KOPT-K1 (cell line): ENCODE results near the gene CDK10.
A peak's percentile ranks its signal among the peaks of the same experiment; 100 is the strongest.
"Not testable (repeated sequence)": the region's sequence is repeated elsewhere in the genome, so short reads cannot be mapped to it uniquely, and the experiment has no call there.

Source experiments
- H3K27ac ChIP-seq: fragments of 200-600 bp; sonication (generic); 2 replicates; pipeline ENCODE4 v1.5.1; 2016; ENCODE audit warnings: antibody characterized with exemption, mild to moderate bottlenecking, low read depth, low read length; ENCODE audit not compliant: poor library complexity, severe bottlenecking
- H3K36me3 ChIP-seq: fragments of 200-600 bp; sonication (generic); 2 replicates; pipeline ENCODE4 v1.5.1; 2017; ENCODE audit warnings: antibody characterized with exemption, mild to moderate bottlenecking, low read length, moderate library complexity; ENCODE audit not compliant: insufficient read depth
- H3K9me3 ChIP-seq: fragments of 200-600 bp; sonication (generic); 2 replicates; pipeline ENCODE4 v1.5.1; 2017; ENCODE audit warnings: antibody characterized with exemption, low read length, mild to moderate bottlenecking; ENCODE audit not compliant: insufficient read depth, poor library complexity, severe bottlenecking

The CDK10 gene

DNA sequence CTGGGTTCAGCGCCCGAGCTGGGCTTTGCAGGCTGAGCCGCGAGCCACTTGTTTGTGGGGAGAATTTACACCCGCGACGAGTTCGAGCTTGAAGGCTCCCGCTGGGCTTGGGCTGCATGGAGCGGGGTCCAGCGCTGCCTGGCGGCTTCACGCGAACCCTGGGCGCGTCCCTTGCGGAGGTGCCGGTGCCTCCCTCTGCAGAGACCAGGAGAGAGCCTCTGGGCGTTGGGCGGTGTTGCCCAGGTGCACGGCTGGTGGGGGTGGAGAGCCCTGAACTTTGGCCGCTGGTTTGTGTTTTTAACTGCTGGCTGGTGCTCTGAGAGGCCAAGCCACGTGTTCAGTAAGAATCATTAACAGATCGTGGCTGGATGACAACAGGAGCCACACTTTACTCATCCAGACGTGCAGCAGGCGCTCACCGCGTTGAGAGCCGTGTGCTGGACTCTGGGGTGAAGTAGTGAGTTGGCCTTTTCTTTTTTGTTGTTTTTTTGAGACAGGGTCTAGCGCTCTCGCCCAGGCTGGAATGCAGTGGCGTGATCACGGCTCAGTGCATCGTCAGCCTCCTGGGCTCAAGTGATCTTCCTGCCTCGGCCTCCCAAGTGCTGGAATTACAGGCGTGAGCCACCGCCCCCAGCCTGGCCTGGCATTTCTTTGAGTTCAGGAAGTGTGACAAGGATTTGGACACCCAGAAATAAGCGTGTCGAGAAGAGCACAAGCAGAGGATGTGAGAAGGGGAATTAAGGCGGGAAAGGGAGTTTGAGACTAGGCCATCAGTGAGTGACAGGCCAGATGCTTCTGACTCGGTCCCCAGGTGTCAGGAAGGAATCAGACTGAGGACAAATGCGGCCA, 827 bp downstream of the CDK10 start:
- Histone ChIP-seq H3K36me3 (peaks cover 41% of the 10 kb centered on the region), H3K27ac (peak overlapping the region; percentile 98), H3K9me3 (peaks cover 12% of the 10 kb centered on the region)

DNA sequence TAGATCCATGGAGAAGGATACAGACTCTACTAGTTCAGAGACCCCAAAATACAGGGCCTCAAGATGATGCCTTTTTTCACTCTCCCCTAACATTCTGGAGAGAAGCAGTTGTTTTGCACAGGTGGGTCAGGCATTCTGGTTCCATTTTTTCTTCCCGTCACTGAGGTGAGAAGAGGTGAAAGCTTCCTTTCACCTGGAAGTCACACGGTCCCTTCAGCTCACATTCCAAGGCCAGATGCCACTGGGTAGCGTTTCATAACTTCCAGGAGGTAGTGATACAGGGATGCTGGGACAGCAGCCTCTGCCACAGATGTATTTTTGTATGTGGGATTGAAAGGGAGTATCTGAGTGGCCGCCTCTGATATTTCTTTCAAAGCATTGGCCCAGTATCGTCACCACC, 1.9 kb downstream of the CDK10 start:
- Histone ChIP-seq H3K9me3 (peaks cover 12% of the 10 kb centered on the region), H3K27ac (no peak overlapping the region), H3K36me3 (peaks cover 50% of the 10 kb centered on the region)

DNA sequence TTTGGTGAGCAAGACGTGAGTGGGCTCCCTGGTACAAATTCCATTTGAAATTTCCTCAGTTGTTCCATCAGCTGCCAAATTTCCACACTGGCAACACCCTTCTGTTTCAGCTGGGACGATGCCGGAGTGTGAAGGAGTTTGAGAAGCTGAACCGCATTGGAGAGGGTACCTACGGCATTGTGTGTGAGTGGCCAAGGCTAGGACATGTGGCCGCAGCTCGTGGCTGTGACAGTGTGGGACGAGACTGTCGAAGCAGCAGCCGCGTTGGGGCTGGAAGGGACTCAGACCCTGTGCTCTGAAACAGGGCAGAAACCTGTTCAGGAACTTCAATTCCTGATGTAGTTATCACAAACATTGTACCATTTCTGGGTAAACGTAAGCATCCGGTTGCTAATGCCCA, 2.7 kb downstream of the CDK10 start:
- Histone ChIP-seq H3K36me3 (peaks cover 58% of the 10 kb centered on the region), H3K27ac (no peak overlapping the region), H3K9me3 (peaks cover 12% of the 10 kb centered on the region)

DNA sequence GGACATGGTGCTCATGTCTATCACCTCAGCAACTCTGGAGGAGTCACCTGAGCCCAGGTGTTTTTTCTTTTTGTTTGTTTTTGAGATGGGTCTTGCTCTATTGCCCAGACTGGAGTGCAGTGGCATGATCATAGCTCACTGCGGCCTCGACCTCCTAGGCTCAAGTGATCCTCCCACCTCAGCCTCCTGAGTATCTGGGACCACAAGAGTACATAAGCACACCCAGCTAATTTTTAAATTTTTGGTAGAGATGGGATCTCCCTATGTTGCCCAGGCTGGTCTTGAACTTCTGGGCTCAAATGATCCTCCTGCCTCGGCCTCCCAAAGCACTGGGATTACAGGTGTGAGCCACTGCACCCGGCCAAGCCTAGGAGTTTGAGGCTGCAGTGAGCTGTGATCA, 3.1 kb downstream of the CDK10 start:
- peaks cover 63% of the 10 kb centered on the region for H3K36me3 ChIP-seq
- not testable (repeated sequence) for H3K27ac ChIP-seq
- H3K9me3 ChIP-seq, result peaks cover 11% of the 10 kb centered on the region

DNA sequence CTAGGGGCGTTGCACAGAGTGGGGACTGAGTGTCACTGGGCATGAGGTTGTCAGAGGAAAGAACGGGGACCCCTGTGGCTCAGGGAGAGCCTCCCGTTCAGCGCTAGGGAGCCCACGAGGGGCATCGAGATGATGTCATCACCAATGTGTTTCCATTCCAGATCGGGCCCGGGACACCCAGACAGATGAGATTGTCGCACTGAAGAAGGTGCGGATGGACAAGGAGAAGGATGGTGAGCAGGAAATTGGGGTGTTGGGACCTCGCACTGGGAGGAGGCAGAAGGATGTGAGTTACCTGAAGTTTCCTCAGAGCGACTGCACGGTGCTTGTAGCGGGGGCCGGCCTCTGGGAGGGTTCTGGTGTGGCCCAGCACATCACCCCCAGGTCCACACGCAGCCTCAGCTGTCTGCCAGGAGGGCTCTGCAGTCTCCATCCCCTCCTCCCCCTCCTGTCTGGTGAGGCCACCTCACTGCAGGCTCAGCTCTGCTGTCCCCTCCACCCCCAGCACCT, 4.0 kb downstream of the CDK10 start:
- H3K27ac ChIP-seq, result no peak overlapping the region
- H3K36me3 ChIP-seq, result peaks cover 71% of the 10 kb centered on the region
- peaks cover 3% of the 10 kb centered on the region for H3K9me3 ChIP-seq

DNA sequence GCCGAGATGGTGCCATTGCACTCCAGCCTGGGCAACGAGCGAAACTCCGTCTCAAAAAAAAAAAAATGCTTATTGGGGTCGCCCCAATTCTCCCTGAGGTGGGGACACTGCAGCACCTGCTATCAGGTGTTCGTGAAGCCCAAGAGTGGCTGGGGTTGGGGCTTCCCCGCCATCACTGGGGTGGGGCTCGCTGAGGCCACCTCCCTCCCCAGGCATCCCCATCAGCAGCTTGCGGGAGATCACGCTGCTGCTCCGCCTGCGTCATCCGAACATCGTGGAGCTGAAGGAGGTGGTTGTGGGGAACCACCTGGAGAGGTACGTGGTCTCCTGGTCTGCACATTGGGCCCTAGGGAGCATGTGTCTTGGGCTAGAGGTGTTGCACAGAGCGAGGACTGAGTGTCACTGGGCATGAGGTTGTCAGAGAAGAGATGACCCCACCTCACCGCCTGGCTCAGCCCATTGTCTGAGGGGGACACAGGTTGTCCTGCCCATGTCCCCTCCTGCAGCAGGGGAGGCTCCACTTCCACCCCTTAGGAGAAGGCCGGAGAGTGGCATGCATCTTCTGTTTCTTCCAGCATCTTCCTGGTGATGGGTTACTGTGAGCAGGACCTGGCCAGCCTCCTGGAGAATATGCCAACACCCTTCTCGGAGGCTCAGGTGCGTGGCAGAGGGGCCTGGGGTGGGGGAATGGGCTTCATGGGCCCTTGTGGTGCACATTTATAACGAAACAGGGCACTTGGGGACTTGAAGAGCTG, 4.9 kb downstream of the CDK10 start:
- no peaks in the 10 kb centered on the region for H3K9me3 ChIP-seq
- no peak overlapping the region for H3K27ac ChIP-seq
- H3K36me3 ChIP-seq, result peaks cover 81% of the 10 kb centered on the region

DNA sequence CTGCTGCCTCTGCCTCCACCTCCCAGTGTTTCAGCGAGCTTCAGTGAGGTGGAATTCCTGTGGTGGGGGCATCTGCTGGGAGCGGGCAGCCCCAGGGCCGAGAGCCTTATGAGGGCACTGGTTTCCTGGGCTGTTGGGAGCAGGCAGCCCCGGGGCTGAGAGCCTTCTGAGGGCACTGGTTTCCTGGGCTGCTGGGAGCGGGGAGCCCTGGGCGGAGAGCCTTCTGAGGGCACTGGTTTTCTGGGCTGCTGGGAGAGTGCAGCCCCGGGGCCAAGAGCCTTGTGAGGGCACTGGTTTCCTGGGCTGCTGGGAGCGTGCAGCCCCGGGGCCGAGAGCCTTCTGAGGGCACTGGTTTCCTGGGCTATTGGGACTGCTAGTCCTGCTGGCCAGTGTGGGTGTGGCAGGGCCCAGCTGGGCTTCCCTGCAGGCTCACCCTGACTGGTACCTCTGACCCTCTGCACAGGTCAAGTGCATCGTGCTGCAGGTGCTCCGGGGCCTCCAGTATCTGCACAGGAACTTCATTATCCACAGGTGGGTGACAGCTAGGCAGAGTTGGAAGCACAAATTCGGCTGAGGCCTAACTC, 5.6 kb downstream of the CDK10 start:
- Histone ChIP-seq H3K9me3 (no peaks in the 10 kb centered on the region), H3K36me3 (peaks cover 87% of the 10 kb centered on the region), H3K27ac (no peak overlapping the region)

DNA sequence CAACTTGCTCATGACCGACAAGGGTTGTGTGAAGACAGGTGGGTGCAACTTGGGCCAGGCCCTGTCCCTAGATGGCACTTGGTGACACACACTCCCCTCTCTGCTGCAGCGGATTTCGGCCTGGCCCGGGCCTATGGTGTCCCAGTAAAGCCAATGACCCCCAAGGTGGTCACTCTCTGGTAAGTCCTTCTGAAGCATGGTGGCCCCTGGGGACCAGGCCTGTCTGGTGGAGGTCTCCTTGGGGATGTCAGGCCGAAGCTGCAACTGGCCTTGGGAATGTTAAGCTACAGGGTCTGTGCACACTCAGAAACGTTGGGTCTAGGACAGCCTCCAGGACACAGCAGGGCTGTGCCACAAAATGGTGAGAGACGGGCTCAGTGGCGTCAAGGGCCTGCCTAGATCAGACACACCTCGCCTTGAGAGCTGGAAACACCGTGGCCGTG, 6.8 kb downstream of the CDK10 start:
- Histone ChIP-seq H3K9me3 (no peaks in the 10 kb centered on the region), H3K27ac (no peak overlapping the region), H3K36me3 (peaks cover 88% of the 10 kb centered on the region)

DNA sequence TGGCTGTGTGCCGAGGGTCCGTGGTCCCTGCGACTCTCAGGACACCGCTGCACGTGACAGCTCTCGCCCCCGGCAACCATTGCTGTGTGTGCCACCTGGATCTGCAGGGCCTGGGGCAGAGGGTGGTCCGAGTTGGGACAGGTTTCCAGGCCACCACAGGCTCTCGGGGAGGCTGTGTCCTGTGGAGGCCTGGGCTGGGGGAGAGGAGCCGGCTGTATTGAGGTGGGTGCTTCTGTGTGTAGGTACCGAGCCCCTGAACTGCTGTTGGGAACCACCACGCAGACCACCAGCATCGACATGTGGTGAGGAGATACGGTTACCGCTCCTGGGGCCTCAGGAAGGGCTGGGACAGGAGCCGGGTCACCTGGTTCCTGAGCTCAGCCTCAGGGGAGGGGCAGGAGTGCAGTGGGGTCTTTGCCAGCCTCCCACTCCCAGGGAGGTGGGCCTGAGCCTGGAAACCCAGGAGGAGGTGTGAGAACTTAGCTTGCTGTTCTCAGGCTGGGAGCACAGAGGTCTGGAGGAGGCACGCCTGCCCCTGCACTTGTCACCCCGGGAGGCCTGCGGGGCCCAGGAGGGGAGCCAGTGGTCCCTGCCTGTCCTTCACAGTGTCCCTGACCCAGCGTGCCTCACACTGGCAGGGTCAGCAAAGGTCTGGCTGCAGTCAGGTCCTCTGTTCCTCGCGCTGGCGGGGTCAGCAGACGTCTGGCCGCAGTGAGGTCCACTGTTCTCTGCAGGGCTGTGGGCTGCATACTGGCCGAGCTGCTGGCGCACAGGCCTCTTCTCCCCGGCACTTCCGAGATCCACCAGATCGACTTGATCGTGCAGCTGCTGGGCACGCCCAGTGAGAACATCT, 7.7 kb downstream of the CDK10 start:
- H3K27ac ChIP-seq, result no peak overlapping the region
- H3K36me3 ChIP-seq, result peaks cover 80% of the 10 kb centered on the region
- H3K9me3 ChIP-seq, result no peaks in the 10 kb centered on the region

DNA sequence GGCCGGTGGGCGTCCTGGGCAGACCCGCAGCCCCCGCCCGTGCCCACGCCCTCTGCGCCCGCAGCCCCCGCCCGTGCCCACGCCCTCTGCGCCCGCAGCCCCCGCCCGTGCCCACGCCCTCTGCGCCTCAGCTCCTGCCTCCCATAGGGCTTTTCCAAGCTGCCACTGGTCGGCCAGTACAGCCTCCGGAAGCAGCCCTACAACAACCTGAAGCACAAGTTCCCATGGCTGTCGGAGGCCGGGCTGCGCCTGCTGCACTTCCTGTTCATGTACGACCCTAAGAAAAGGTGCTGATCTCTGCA, 8.2 kb downstream of the CDK10 start:
- not testable (repeated sequence) for H3K9me3 ChIP-seq, H3K27ac ChIP-seq
- H3K36me3 ChIP-seq, result peaks cover 74% of the 10 kb centered on the region

DNA sequence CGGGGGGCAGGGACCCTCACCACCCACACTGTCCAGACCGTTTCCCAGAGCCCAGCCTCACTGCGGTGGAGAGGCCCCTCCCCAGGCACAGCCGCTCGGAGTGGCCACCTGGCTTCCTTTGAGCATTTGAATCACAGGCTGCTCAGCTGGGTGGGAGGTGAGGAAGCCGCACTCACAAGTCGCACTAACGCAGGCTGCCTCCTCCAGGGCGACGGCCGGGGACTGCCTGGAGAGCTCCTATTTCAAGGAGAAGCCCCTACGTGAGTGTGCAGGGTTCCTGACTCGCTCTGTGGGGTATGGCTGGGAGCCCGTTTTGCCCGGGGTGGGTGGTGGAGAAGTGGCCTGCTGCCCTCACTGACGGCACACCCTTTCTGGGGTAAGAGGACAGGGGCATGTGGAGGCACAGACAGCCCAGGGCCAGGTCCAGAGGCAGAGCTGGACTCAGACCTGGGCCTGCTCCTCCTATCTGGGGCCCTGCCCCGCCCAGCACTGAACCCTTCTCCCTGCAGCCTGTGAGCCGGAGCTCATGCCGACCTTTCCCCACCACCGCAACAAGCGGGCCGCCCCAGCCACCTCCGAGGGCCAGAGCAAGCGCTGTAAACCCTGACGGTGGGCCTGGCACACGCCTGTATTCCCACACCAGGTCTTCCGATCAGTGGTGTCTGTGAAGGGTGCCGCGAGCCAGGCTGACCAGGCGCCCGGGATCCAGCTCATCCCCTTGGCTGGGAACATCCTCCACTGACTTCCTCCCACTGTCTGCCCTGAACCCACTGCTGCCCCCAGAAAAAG, 8.8 kb downstream of the CDK10 start:
- peaks cover 68% of the 10 kb centered on the region for H3K36me3 ChIP-seq
- H3K27ac ChIP-seq, result no peak overlapping the region
- no peaks in the 10 kb centered on the region for H3K9me3 ChIP-seq

DNA sequence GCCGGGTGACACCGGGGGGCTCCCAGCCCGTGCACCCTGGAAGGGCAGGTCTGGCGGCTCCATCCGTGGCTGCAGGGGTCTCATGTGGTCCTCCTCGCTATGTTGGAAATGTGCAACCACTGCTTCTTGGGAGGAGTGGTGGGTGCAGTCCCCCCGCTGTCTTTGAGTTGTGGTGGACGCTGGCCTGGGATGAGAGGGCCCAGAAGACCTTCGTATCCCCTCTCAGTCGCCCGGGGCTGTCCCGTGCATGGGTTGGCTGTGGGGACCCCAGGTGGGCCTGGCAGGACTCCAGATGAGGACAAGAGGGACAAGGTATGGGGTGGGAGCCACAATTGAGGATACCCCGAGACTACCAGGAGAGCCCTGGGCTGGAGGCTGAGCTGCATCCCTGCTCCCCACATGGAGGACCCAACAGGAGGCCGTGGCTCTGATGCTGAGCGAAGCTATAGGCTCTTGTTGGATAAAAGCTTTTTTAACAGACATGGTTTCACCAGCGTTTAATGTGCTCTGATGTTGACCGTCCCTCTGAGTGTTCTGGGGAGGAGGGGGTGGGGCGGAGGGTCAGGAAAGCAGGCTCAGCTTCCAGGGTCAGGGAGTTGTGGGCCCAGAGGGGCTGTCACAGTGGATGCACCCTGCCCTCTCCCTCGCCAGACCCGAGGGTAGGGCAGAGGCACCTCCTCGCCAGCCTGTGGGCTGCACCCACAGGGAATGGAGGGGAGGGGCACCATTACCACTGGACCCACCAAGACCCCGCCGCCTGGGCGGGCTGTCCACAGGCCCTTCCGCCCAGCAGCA, 9.6 kb downstream of the CDK10 start:
- no peaks in the 10 kb centered on the region for H3K9me3 ChIP-seq
- H3K27ac ChIP-seq, result no peak overlapping the region
- H3K36me3 ChIP-seq, result peaks cover 61% of the 10 kb centered on the region

DNA sequence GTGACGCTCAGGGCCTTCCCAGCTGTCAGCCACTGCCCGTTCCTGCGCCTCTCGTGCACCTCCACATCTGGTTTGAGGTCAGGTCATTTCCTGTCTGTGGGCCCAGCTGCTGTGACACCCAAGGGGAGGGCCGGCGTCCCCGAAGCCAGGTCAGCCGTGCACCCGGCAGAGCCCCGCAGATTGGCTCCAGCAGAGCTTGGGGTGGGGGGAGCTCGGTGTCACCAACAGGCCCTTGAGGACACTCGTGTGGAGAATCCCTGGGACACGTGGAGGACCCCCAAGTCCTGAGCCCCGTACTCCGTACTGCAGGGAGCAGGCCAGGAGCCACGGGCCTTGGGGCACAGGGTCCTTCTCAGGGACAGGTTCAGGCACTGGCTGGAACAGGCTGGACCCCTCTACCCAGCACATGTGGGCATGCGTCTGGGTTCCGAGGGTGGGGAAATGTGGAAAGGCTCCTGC, 10.2 kb downstream of the CDK10 start:
- Histone ChIP-seq H3K27ac (no peak overlapping the region), H3K9me3 (no peaks in the 10 kb centered on the region), H3K36me3 (peaks cover 55% of the 10 kb centered on the region)
